GM13976 (cell line): Measurements from ENCODE around the gene CBX7.

Experiments used
- DNase-seq: peaks from one replicate; pipeline ENCODE4 v3.0.0; 2012; ENCODE audit warnings: low spot score
- CTCF ChIP-seq: IDR thresholded peaks from 2 replicates; pipeline ENCODE4 v1.5.1; 2012; ENCODE audit warnings: borderline replicate concordance, mild to moderate bottlenecking; ENCODE audit not compliant: insufficient read depth; ENCODE audit errors: extremely low read depth, missing control alignments, control extremely low read depth
- in situ Hi-C: fragments of 300-500 bp; cut with MboI; formaldehyde crosslinking; loops from one replicate; pipeline ENCODE4 v1.12.0; 2022; ENCODE audit warnings: low sequenced_read_pairs, mixed read lengths, inconsistent platforms; ENCODE audit not compliant: unreplicated experiment

The CBX7 gene

DNA sequence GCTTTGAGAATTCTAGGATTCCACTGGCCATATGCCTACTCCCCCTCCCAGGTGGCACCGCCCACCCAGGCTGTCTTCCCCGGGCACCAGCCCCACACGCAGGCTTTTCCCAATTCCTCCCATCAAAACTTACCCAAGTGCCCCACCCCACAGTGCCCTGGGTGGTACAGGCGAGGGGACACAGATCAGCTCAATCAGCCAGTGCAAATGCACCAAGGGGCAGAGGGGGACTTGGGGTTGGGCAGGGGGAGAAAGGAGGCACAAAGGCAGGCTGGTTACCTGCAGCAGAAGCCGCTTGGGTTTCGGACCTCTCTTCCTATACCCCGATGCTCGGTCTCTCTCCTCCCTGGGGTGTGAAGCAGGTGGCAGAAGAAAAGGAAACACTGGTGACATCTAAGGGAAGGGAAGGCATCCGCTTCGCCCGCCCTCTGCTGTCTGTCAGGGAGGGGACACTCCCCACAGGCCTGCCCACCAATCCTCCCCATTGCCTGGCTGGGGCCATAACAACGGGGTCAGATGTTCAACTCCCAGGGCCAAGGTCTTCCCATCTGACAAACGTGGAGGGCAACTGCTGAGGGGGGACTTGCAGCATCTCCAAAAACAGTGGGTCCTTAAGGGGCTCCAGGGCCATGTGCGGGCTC is 14.0 kb downstream of the CBX7 start:
- in situ Hi-C loops, result no loop called here
- peak; percentile 25 for DNase-seq
- no peak for TF ChIP-seq CTCF

DNA sequence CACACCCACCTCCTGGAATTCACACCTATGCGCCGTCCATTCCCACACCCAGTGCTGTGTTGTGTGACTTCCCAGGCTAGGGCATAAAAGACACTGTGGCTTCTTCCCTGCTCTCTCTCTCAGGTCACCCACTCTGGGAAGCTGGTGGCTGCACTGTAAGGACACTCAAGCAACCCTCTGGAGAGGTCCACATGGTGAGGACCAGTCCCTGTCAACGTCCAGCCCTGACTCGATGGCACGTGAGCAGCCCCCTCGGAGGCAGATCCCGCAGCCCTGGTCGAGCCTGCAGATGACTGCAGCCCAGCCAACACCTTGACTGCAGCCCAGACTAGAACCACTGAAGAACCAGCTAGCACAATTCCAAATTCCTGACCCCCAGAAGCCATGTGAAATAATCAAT is 16.2 kb downstream of the CBX7 start:
- TF ChIP-seq CTCF, result no peak
- in situ Hi-C loops, result no loop called here
- DNase-seq, result no peak

- in situ Hi-C loops, result no loop called here
- no peak for TF ChIP-seq CTCF
- peak; percentile 70 for DNase-seq
Measured at GRCh38 chr22:39135092-39135896, 17.2 kb downstream of the CBX7 start.

- TF ChIP-seq CTCF, result no peak
- in situ Hi-C loops, result no loop called here
- DNase-seq, result no peak
Measured at GRCh38 chr22:39134366-39135091, 18.0 kb downstream of the CBX7 start.

DNA sequence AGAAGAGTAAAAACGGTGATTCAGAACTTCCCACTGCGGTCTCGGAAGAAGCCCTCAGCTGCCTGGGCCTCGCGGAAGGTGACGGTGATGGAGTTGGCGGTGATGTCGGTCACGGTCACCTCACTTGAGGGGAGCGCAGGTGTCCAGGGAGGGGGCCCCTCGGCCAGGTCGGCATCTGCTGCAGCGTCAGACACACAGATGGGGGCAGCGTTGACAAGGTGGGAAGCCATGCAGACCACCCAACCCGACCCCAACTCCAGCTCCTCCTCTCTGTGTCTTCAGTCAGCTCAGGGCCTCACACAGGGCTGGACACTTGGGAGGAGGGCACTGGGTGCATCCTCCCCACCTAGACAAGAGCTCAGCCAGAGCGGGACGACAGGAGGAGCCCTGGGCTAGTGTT is 18.6 kb downstream of the CBX7 start:
- no peak for TF ChIP-seq CTCF
- DNase-seq, result no peak
- in situ Hi-C loops, result no loop called here

- DNase-seq, result no peak
- TF ChIP-seq CTCF, result no peak
- in situ Hi-C loops, result no loop called here
Measured at GRCh38 chr22:39132871-39133524, 19.5 kb downstream of the CBX7 start.
